GM12878 (cell line): ENCODE data around the gene NPHP1. TPM values are rescaled to one million over a fixed set of nuclear protein-coding genes. Genes with fewer than 3 reads are reported as not detected.

Source experiments
- ATAC-seq: fragments of 200-7000 bp; cut with Tn5 transposase; 3 replicates; pipeline ENCODE4 v1.9.1; 2020; ENCODE audit warnings: mild to moderate bottlenecking, moderate library complexity
- BruUV-seq: library from RNA; stranded (reverse); fragments of 400-500 nt; replicated peaks from 2 replicates; lab custom pipeline; 2021; lab: Mats Ljungman, UMichigan
- CTCF ChIA-PET: fragments of 300-600 bp; sonication (Branson Sonifier 250); formaldehyde crosslinking; extraction: SDS; loops from one replicate; lab custom pipeline; 2021; ENCODE audit warnings: inconsistent platforms; lab: Yijun Ruan, JAX
- POLR2A ChIA-PET: fragments of 350-600 bp; formaldehyde crosslinking; extraction: SDS; loops from one replicate; lab custom pipeline; 2021; ENCODE audit warnings: inconsistent platforms; lab: Charles Lee
- RAD21 ChIA-PET: fragments of 300-600 bp; sonication (Branson Sonifier 250); formaldehyde crosslinking; loops from one replicate; lab custom pipeline; 2023; ENCODE audit warnings: antibody characterized with exemption; ENCODE audit not compliant: unreplicated experiment; lab: Charles Lee
- SMC1A ChIA-PET: fragments of 300-600 bp; sonication (Branson Sonifier 250); formaldehyde crosslinking; loops from one replicate; lab custom pipeline; 2023; ENCODE audit not compliant: unreplicated experiment, uncharacterized antibody; lab: Charles Lee
- DNase-seq: peaks from one replicate; pipeline ENCODE4 v3.0.0-alpha.2; 2011; ENCODE audit warnings: low read depth, low spot score
- FAIRE-seq: peaks from 3 replicates; lab custom pipeline; 2011; peaks lifted over from hg19 to GRCh38; lab: Jason Lieb, UNC
- H2AFZ ChIP-seq: 2 replicates; pipeline ENCODE4 v1.6.0; 2011; ENCODE audit warnings: low read depth, low read length, control low read depth; ENCODE audit not compliant: control insufficient read depth
- H3K27ac ChIP-seq: 2 replicates; pipeline ENCODE4 v1.5.1; 2011; ENCODE audit warnings: control low read depth; ENCODE audit not compliant: control insufficient read depth, insufficient read depth
- H3K27me3 ChIP-seq, 2 experiments: replicated peaks in 1 of 2; 2 replicates each; pipeline versions ENCODE4 v1.6.0 to v1.6.1; 2011; ENCODE audit warnings: low read length in 1 of 2; ENCODE audit not compliant: control insufficient read depth in 2 of 2, insufficient read depth in 2 of 2
- H3K36me3 ChIP-seq, 2 experiments: 2 replicates each; pipeline ENCODE4 v1.5.1; 2011; ENCODE audit warnings: low read length in 1 of 2; ENCODE audit not compliant: control insufficient read depth in 2 of 2, insufficient read depth in 2 of 2
- H3K4me1 ChIP-seq: 2 replicates; pipeline ENCODE4 v1.6.1; 2011; ENCODE audit warnings: mild to moderate bottlenecking, low read length, moderate library complexity, mixed read lengths; ENCODE audit not compliant: control insufficient read depth, insufficient read depth
- H3K4me2 ChIP-seq: 2 replicates; pipeline ENCODE4 v1.6.0; 2011; ENCODE audit warnings: control low read depth; ENCODE audit not compliant: control insufficient read depth, insufficient read depth
- H3K4me3 ChIP-seq: fragments of 200-600 bp; sonication (generic); 2 replicates; pipeline ENCODE4 v1.5.1; 2016
- H3K79me2 ChIP-seq: 2 replicates; pipeline ENCODE4 v1.6.0; 2011; ENCODE audit warnings: low read length; ENCODE audit not compliant: control insufficient read depth, insufficient read depth
- H3K9ac ChIP-seq: 2 replicates; pipeline ENCODE4 v1.8.0; 2011; ENCODE audit warnings: low read length, control low read depth, mixed read lengths; ENCODE audit not compliant: control insufficient read depth, insufficient read depth
- H3K9me3 ChIP-seq: replicated peaks from 3 replicates; pipeline ENCODE4 v1.5.1; 2011; ENCODE audit warnings: mild to moderate bottlenecking, low read length; ENCODE audit not compliant: control insufficient read depth, insufficient read depth
- H4K20me1 ChIP-seq: 2 replicates; pipeline ENCODE4 v1.6.0; 2011; ENCODE audit not compliant: control insufficient read depth, insufficient read depth
- ATF2 ChIP-seq: IDR thresholded peaks from 2 replicates; pipeline ENCODE4 v1.6.1; 2012; ENCODE audit warnings: low read length, inconsistent platforms
- BCLAF1 ChIP-seq: fragments of 450-650 bp; IDR thresholded peaks from 2 replicates; pipeline ENCODE4 v1.6.1; 2017; ENCODE audit warnings: antibody characterized with exemption, mild to moderate bottlenecking, moderate library complexity
- EED ChIP-seq: sonication (generic); IDR thresholded peaks from 2 replicates; pipeline ENCODE4 v1.6.1; 2016; ENCODE audit warnings: antibody characterized with exemption, low read depth
- FOXK2 ChIP-seq: fragments of 450-650 bp; IDR thresholded peaks from 2 replicates; pipeline ENCODE4 v1.6.1; 2017; ENCODE audit warnings: mild to moderate bottlenecking, moderate library complexity
- HSF1 ChIP-seq: fragments of 150-350 bp; IDR thresholded peaks from 2 replicates; pipeline ENCODE4 v1.6.1; 2014; ENCODE audit warnings: mild to moderate bottlenecking, low read depth, low read length
- IKZF1 ChIP-seq: fragments of 450-650 bp; conservative IDR thresholded peaks from 2 replicates; pipeline ENCODE4 v1.6.1; 2017; ENCODE audit warnings: antibody characterized with exemption, mild to moderate bottlenecking
- MTA3 ChIP-seq: IDR thresholded peaks from 2 replicates; pipeline ENCODE4 v1.6.1; 2012; ENCODE audit warnings: low read length, inconsistent platforms, borderline replicate concordance
- MYC ChIP-seq: IDR thresholded peaks from 2 replicates; pipeline ENCODE4 v1.6.1; 2011; ENCODE audit warnings: mild to moderate bottlenecking, low read length, moderate library complexity, inconsistent platforms; ENCODE audit not compliant: insufficient read depth, insufficient replicate concordance, insufficient read length, severe bottlenecking
- NFIC ChIP-seq: IDR thresholded peaks from 2 replicates; pipeline ENCODE4 v1.6.1; 2012; ENCODE audit warnings: low read depth, mild to moderate bottlenecking, inconsistent platforms, low read length, moderate library complexity
- SIX5 ChIP-seq: IDR thresholded peaks from 2 replicates; pipeline ENCODE4 v1.6.1; 2011; ENCODE audit warnings: mild to moderate bottlenecking, low read depth, low read length, moderate library complexity; ENCODE audit not compliant: severe bottlenecking
- SREBF2 ChIP-seq: IDR thresholded peaks from 2 replicates; pipeline ENCODE4 v1.6.1; 2012; ENCODE audit warnings: mild to moderate bottlenecking, low read length
- STAT1 ChIP-seq: fragments of 450-650 bp; conservative IDR thresholded peaks from 2 replicates; pipeline ENCODE4 v1.6.1; 2014; ENCODE audit warnings: antibody characterized with exemption, mild to moderate bottlenecking
- WGBS: methylation state at CpG from one replicate; pipeline ENCODE4 v1.1.6; 2016; ENCODE audit warnings: low lambda C conversion rate; ENCODE audit not compliant: insufficient replicate concordance, insufficient coverage; ENCODE audit errors: missing lambda C conversion rate; 5-methylcytosine and 5-hydroxymethylcytosine counted together
- in situ Hi-C: fragments of 300-500 bp; cut with MboI; formaldehyde crosslinking; loops from 9 replicates; pipeline ENCODE4 v1.14.3; 2018; ENCODE audit warnings: mixed read lengths
- intact Hi-C: fragments of 100-400 bp; cut with micrococcal nuclease; formaldehyde crosslinking; loops from one replicate; pipeline ENCODE4 v1.14.2; 2022; ENCODE audit not compliant: unreplicated experiment
- polyA plus RNA-seq, 11 experiments: library from polyadenylated mRNA; depleted of rRNA in 4 of 11; unstranded in 6 of 11; stranded (reverse) in 5 of 11; fragments of >200 nt; fragmentation: Nextera tagmentation in 4 of 11; fragmentation: Illumina TruSeq in 1 of 11; extraction: Ambion mirVana in 4 of 11; extraction: Trizol in 1 of 11; gene quantifications; 1 replicate in 1 of 11; 2 replicates in 10 of 11; pipeline versions ENCODE4 v1.2.1 to v1.2.3, GENCODE V29; 2011 to 2016; ENCODE audit warnings: inconsistent platforms in 2 of 11, missing spikeins in 2 of 11, low read depth in 1 of 11
- total RNA-seq, 4 experiments: library from RNA; depleted of rRNA in 3 of 4; stranded (reverse); fragments of >200 nt in 3 of 4; fragmentation: Illumina TruSeq in 1 of 4; extraction: Trizol in 1 of 4; gene quantifications; 2 replicates each; pipeline versions ENCODE4 v1.2.1 to v1.2.3, GENCODE V29; 2013 to 2021
- TF ChIP-seq, protein P1 (sequence below): IDR thresholded peaks from 2 replicates; pipeline ENCODE4 v1.6.1; 2012; ENCODE audit warnings: low read depth, low read length, improper control_type of control experiment

Gene NPHP1
- total and polyA plus RNA-seq, 10 of the 15 experiments (the other 5 are each of a cell fraction or from before 2014, with no cell fraction given) = 0.23 to 3.5 (median 1.2) TPM

DNA sequence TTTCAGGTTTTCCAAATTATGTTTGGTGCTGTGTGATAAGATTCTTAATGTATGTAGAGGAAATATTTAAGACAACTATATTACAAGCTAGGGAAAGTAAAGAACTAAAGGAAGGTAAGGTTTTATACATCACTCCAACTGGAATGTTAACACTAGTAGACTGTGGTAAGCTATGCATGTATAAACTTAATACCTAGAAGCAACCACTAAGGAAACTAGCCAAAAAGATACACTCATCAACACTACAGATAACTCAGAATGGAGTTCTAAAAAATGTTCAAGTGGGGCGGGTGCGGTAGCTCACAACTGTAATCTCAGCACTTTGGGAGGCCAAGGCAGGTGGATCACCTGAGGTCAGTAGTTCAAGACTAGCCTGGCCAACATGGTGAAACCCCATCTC is 51.4 kb downstream of the NPHP1 start:
- ATAC-seq (no peak), DNase-seq (no peak), FAIRE-seq (no peak)
- intact Hi-C loops = no loop called here
- no peaks in the 10 kb centered on the region for H3K4me1 ChIP-seq
- WGBS = 92% methylated on average over 2 of the region's 2 CpGs
- no peaks in the 10 kb centered on the region; a peak in 1 of 4 replicates for H3K27me3 ChIP-seq
- no peak overlapping the region for H2AFZ ChIP-seq
- H3K9ac ChIP-seq = no peak overlapping the region
- no peaks in the 10 kb centered on the region; the same call in 2 of the 3 replicates for H3K9me3 ChIP-seq
- ChIA-PET CTCF (no interaction called here), RAD21 (no interaction called here), POLR2A (no interaction called here), SMC1A (no interaction called here)
- BruUV-seq = no TSS peak
- TF ChIP-seq MYC (no peak), FOXK2 (no peak), IKZF1 (no peak), HSF1 (no peak), ATF2 (no peak), SIX5 (no peak), SREBF2 (no peak), NFIC (no peak), EED (no peak), MTA3 (no peak), STAT1 (no peak), BCLAF1 (no peak)
- TF ChIP-seq, protein P1, sequence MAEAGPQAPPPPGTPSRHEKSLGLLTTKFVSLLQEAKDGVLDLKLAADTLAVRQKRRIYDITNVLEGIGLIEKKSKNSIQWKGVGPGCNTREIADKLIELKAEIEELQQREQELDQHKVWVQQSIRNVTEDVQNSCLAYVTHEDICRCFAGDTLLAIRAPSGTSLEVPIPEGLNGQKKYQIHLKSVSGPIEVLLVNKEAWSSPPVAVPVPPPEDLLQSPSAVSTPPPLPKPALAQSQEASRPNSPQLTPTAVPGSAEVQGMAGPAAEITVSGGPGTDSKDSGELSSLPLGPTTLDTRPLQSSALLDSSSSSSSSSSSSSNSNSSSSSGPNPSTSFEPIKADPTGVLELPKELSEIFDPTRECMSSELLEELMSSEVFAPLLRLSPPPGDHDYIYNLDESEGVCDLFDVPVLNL = no peak
- no peaks in the 10 kb centered on the region for H4K20me1 ChIP-seq
- no peaks in the 10 kb centered on the region for H3K36me3 ChIP-seq
- in situ Hi-C loops = loop anchor here (25.0 kb wide), 1 partner anchor 1534 kb away; no protein-coding TSS in a partner anchor
- no peak overlapping the region for H3K27ac ChIP-seq
- no peak overlapping the region for H3K4me2 ChIP-seq
- H3K4me3 ChIP-seq = no peak overlapping the region
- H3K79me2 ChIP-seq = no peaks in the 10 kb centered on the region
